ENCODE data around the gene PLXDC2.

GRCh38 chr10:20274571-20274970 is 458.3 kb downstream of the PLXDC2 start:
- no peak for TF ChIP-seq SREBF2 (IDR thresholded peaks at IDR 0.05)
- no peak for TF ChIP-seq POLR2A (IDR thresholded peaks at IDR 0.05; ENCODE audit: low read length)
- no peak for TF ChIP-seq RFX5 (IDR thresholded peaks at IDR 0.05)
- TF ChIP-seq CTCF (IDR thresholded peaks at IDR 0.05), result no peak
- no peak for TF ChIP-seq HMGXB4 (CRISPR knock-in tag; IDR thresholded peaks at IDR 0.05; ENCODE audit: borderline replicate concordance)
- TF ChIP-seq PBX3 (IDR thresholded peaks at IDR 0.05), result no peak
- TF ChIP-seq HEYL (CRISPR knock-in tag; IDR thresholded peaks at IDR 0.05), result no peak
- TF ChIP-seq REST (IDR thresholded peaks at IDR 0.05), result no peak
- no peak for TF ChIP-seq EP300 (IDR thresholded peaks at IDR 0.05)
- TF ChIP-seq ZC3H11A (IDR thresholded peaks at IDR 0.05), result no peak
- TF ChIP-seq RARB (CRISPR knock-in tag; IDR thresholded peaks at IDR 0.05), result no peak
- no peak for TF ChIP-seq CBX2 (IDR thresholded peaks at IDR 0.05; ENCODE audit: borderline replicate concordance, low read depth)
- no peak for TF ChIP-seq MYC (IDR thresholded peaks at IDR 0.05; ENCODE audit: borderline replicate concordance, low read length)
- no peak for TF ChIP-seq POLR2AphosphoS2 (conservative IDR thresholded peaks at IDR 0.05; ENCODE audit: low read length)

Data from A549 (cell line).